ENCODE measurements around the gene GPRIN1.

GPRIN1 gene

DNA sequence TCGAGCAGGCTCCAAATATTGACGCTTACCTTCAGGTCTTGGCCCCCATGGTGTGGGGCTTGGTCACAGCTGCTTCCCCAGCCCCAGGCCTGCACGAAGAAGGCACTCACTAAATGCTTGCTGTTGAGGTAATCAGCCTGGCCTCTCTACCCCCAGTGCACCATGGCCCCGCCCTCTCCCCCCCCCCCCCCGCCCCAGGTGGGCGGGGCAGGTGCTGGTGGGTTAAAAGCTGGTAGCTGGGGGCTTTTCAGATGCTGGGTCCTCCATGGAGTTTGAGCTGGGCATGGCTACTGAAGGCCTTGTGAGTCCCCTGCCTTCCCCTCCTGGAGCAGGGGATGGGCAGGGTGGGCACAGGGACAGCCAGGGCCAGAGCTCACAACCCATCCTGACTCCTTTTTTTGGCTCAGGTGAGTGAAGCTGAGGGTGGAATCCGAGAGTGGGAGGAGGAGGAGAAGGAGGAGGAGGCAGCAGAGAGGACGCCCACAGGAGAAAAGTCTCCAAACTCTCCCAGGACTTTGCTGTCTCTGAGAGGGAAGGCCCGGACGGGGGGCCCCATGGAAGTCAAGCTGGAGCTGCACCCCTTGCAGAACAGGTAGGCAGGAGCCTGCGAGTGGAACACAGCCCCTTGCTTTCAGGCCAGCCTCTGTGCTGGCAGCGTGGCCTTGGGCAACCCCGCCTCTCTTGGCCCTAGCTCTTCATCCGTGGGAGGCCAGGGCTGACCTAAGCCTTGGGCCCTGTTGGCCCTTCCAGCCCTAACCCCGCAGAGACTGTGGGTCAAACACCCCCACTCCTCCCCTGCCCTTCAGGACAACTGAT lies 32.9 kb upstream of the GPRIN1 start:
- no peak for FAIRE-seq

DNA sequence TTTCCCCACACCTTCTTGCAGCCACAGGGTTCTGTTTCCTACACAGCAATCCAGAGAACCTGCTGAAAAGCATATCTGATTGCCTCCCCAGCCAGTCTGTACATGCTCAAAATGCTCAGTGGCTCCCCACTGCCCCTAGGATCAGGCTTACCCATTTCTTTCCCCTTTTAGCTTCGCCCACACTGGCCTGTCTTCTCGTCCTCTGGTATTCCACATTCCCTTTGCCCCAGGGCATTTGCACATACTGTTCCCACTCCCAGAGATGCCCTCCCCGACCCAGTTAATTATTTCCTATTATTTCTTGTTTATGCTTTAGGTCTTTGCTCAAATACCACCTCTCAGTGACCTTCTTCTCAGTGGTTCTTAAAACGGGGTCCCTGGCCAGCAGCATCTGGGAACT lies 30.7 kb upstream of the GPRIN1 start:
- no peak for FAIRE-seq

DNA sequence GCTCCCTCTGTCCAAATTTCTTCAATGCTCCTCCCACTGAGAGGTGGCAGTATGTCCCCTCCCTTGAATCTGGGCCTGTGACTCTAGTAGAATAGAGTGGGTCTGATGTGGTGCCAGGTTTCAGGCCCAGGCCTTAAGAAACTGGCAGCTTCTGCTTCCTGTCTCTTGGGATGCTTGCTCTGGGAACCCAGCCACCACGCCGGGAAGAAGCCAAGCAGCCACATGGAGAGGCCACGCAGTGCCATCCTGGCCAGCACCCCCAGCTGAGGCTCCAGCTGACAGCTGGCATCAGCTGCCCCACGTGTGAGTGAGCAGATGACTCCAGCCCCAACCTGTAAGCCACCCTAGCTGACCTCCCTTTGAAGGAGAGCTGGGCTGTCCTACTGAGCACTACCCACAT lies 30.0 kb upstream of the GPRIN1 start:
- FAIRE-seq, result no peak

DNA sequence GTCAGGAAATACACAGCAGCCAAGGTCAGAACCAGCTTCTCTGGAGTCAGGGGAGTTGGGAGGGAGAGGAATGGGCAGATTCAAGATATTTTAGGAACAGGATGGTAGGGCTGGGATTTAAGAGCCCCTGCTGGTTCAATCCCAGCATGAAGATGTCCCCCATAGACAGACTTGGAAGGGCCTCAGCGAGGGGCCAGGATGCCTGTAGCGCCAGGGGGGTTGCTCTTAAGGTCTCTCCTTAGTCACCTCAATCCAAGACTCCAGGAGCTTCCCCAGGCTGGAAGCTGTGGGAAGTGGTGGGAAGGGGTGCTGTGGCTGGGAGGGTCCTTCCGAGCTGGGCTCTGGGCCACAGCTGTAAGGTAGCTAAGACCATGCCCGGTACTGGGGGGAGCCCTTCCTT lies 29.3 kb upstream of the GPRIN1 start:
- no peak for FAIRE-seq

DNA sequence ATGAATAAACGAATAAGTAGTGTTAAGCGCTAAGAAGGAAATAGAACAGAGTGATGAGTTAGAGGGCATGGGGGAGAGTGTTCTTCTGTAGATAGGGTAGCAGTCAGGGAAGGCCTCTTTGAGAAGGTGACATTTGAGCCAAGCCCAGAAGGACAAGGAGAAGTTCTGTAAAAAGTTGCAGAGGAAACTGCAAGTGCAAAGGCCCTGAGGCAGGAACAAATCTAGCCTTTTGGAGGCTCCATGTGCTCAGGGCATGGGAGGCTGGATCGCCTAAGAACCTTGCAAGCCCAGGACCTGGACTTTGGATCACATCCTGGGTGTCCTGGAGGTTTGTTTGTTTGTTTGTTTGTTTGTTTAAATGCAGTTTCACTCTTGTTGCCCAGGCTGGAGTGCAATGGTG lies 28.5 kb upstream of the GPRIN1 start:
- no peak for FAIRE-seq

DNA sequence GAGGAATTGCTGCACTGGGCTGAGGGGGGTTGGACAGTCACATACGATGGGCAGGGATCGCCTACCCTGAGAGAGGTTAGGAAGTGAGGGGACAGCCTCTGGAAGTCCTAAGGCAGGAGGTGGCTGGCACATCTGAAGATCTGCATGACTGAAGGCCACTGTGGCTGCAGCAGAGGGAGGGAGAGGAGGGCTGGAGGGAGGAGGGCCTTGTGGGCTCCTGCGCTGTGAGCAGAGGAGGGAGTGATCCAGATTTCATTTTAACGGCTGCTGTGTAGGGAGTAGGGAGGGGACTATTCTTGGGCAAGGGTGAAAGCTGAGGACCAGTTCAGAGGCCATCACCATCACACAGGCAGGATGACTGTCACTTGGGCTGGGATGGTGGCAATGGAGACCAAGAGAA lies 27.6 kb upstream of the GPRIN1 start:
- no peak for FAIRE-seq

DNA sequence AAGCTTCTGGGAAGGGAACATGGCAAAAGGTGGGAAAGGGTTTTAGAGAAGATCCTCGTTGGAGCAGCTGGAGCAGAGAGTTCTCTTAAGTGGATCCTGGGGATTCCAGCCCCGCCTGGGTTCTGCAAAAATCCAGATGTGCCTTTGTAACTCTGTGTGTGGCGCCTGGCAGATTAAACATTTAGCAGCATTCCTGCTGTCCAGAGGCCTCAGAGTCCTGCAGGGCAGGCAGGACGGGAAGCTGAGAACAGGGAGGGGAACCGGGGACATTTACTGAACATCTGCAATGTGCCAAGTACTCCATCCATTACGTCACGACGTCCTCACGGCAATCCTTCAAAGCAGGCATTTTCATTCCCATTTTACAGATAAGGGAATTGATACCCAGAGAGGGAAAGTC lies 26.5 kb upstream of the GPRIN1 start:
- FAIRE-seq, result no peak

DNA sequence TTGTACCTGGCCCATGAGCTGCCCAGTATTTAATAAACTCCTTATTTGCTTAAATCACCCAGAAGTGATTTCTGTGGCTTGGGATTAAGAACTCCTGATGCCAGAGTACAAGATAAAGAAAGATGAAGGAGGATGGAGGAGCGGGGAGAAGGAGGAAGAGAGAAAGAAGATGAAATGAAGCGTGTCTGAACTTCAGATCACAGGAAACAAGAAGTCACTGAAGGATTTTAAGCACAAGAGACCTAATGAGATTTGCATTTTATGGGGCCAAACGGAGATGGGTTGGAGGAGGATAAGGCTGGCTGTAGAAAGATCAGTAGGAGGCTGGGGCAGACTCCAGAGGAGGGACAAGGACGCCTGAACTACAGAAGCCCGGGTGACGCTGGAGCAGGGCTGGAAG lies 23.6 kb upstream of the GPRIN1 start:
- FAIRE-seq, result no peak

DNA sequence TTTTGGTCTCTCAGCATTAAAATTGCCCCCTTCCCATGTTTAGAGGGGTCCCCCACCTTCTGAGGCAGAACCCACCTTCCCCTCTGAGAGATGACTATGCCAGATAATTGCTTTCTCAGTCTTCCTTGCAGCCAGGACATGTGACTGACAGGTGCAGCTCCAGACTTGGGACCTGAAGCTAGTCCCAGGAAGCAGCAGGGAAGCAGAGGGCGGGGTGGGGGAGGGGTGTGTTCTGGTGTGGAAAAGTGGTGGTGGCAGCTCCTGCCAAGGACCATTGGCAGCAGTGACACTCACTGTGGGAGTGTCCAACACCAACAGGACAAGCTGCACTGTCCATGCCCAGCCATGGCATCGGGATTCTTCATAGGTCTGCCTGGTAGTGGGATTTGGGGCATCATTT lies 22.8 kb upstream of the GPRIN1 start:
- no peak for FAIRE-seq

DNA sequence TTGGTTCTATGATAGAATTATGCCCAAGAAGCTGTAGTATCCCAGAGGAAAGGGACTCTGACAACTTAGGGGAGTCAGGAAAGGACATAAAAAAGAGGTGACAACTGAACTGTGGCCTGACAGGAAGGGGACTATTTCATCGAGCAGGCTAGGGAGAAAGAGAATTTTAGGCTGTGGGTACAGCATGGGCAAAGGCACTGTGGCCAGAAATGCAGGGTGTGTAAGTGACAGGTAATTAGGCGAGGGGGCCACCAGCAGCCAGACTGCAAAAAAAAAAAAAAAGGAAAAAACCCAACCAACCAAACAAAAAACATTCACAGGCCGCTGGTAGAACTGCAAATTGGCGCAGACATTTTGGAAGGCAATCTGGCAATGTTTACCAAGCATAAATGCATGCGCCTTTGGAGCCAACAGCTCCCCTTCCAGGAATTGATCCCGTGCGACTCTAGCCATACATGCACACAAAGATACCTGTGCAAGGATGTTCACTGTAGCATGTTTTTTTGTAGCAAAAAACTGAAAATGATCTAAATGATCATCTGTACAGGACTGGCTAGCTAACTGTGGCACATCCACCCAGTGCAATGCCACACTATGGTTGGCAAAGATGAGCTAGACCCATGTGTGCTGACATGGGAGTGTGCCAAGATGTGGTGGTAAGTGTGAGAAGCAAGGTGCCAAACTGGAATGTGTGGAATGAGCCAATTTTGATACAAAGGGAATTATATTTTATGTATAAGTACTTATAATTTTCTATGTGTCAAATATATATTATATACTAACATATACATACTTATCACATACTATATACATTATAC lies 21.6 kb upstream of the GPRIN1 start:
- no peak for FAIRE-seq

DNA sequence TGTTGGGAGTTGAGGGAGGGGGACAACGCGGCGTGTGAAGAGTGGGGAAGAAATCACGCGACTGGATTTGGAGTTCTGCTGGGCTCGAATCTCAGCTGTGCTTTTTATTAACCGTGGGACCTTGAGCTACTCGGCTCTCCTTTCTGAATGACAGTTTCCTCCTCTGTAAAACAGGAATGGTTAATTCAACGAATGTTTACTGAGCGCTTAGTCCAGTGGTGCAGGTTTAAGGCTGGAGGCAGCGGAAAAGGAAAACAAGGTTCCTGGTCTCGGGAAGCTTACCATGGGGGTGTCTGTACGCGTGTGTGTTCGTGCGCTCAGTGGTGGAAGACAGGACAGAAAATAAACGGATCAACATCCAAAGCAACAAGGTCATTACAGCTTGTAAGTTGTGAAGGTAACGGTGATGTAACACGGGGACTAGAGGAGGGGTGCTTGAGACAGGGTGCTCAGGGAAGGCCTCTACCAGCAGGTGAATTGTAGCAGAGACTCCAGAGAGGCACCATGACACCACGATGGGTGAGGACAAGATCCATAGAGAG lies 20.8 kb upstream of the GPRIN1 start:
- no peak for FAIRE-seq

DNA sequence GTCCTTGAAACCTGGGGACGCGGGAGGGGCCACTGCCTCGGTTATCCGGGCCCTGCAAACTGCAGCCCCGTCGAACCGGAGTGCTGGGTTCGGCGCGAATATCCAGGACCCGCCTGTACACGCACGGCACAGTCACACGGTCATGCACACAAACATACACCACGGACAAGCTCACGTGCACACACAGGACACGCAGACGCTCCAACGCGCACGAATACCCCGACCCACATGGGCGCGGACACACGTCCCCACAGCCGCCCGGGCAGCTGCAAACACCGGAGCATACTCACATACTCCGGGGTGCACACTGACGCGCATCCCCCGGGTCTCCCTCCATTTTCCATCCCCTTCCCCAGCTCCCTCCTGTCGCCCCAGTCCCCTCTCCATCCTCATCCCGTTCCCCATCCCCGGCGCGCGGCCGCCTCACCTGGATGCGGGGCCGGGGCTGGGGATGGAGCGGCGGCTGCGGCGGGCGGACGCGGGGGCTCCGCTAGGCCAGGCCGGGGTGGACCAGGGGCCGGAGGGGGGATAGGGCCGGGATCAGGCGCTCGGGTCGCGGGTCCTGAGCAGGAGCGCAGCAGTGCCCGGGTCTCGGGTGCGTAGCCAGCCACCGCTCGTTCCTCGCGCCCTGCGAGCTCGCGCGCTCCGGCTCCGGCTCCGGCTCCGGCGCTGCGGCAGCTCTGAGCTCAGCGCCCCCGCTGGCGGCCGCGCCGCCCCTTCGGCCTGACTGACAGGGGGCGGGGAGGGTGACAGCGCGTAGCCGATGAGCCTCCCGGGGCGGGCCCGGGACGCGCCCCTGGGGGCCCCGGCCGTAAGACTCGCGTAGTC lies 20.1 kb upstream of the GPRIN1 start, which contains the start of the genes EIF4E1B and SNCB:
Gene EIF4E1B, plus strand, starts transcription at position 823 of the 828 bp plus-strand sequence. CDS start 12,113 bp downstream, outside the sequence.
Gene SNCB, minus strand, starts transcription at position 682 of the 828 bp plus-strand sequence. CDS start 880 bp downstream, outside the sequence.
- FAIRE-seq, result no peak

DNA sequence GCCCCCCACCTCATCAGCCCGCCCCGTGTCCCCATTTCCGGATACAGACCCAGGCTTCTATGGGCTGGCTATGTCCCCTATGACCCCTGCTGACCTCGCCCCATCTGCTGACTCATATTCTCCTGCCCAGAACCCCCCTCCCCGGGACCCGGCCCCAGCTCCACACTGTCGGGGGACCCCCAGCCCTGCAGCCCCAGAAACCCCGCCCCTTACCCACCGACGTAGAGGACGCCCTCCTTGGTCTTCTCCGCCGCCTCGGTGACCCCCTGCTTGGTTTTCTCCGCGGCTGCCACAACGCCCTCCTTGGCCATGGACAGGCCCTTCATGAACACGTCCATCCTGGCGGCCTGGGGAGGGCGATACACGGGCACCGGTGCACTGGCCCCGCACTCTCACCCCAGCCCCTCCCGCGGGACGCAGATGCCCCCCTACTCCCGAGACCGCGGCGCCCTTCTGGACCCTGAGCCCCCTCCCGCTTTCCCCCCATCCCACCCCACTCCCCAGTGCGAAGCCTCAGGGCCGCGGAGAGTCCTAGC lies 19.4 kb upstream of the GPRIN1 start:
- no peak for FAIRE-seq

DNA sequence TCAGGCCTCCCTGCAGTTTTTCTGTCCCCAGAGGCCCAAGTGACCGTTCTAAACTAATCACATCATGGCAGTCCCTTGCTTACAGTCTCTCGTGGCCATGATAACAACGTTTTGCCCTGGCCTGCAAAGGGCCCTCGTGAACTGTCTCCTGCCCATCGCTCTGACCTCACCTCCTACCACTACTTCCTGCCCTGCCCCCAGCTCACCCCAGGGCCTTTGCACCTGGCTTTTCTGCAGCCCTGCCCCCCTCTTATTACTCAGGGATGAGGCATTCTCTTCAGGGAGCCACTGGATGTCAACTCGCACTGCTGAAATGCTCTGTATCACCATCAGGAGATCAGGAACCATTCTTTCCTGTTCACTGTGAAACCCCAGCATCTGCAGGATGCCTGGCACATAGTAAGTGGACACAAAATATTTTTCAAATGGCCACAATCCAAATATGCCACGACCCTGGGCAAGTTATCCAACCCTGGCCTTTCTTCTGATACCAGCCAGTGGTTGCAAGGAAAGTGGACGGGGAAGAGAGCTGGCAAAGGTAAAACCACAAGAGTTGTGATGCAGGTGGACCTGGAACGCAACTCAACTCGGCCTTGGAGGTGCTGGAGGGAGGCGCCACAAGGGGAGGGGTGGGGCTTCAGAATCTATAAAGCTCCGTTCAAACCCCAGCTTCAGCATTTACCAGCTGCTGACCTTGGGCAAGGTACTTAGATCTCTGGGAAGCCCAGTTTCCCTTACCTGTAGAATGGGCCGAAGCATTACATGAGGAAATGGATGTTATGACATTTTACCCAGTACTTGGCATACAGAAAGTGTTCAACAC lies 18.7 kb upstream of the GPRIN1 start:
- FAIRE-seq, result no peak

DNA sequence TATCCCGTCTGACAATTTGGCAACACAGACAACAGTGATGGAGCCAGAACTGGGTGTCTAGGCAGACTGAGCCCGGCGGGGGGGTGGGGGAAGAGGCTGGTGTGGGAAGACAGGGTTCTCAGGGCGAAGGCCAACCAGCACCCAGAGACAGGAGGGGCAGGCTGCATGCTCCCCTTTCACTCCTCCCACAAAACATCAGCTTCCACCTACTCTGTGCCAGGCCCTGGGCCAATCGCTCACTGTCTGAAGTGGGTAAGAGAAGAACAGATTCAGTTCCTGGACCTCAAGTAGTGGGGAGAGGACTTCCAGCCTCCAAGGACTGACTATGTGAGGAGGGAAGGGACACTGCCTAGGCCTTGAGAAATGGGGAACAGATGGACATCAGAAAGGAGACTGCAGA lies 17.6 kb upstream of the GPRIN1 start:
- FAIRE-seq, result no peak

DNA sequence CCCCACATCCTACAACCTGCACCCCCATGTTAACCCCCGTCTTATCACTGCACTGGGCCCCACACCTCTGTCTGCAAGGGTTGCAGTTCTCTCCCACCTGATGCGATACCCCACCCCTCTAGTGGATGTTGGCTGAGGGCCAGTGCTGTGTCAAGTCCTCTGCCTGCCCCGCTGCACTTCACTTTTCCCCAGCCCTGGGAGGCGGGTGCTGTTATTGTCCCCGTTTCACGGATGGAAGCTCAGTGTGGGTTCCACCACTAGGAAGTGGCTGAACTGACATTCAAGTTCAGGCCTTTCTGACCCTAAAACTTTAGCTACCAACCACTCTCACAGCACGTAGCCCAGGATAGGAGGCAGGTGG lies 16.9 kb upstream of the GPRIN1 start:
- FAIRE-seq, result no peak

DNA sequence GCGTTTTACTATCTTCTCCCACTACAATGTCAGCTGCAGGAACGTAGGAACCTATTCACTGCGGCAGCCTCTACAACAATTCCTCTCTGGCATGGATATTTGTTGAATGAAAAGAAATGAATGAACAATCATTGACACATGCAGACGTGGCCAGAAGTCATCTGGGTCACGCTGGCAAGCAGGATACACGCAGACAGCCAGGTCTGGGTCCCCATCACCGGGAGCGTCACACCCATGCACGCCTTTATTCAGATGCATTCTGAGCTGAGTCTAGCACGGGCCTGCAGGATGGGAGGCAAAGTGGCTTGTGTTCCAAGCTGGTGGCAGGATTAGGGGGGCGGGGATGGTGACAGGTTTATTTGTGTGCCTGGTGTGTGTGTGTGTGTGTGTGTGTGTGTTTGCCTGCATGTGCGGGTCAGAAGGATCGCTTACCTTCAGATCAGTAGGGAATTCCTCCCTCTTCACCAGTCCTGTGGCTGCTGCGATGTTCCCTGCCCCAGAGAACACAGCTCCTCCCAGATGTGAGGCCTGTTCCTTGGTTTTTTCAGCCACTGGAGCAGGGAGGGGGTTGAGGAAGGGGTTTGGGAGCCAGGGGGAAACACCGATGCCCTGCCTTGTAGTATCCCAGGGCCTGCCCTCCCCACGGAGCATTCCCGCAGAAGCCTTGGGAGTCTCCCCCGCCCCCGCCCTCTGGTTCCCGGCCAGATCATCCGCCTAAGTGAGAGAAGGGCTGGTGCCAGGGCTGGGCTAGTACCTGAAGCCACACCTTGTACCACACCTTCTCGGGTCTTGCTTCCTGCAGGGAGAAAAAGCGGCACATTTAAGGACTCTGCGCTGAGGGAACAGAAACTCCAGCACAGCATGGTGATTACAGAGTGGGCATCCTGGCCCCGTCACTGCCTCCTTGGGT lies 16.3 kb upstream of the GPRIN1 start:
- no peak for FAIRE-seq

DNA sequence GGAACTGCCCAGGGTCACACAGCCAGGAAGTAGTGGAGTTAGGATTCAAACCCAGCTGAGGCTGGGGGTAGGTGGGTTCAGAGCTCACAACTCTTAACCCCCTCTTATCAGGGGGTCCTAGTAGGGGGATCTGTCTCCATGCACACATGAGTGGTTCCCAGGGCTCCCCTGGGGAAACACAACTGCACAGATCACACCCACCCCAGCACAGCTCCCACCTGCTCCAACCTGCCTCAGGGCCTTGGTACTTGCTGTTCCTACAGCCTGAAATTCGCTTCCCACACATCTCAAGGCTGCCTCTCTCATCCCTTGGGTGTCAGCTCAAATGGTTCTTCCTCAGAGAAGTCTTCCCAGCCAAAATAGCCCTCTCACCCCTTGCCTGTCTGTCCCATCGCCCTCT lies 15.6 kb upstream of the GPRIN1 start:
- FAIRE-seq, result no peak

DNA sequence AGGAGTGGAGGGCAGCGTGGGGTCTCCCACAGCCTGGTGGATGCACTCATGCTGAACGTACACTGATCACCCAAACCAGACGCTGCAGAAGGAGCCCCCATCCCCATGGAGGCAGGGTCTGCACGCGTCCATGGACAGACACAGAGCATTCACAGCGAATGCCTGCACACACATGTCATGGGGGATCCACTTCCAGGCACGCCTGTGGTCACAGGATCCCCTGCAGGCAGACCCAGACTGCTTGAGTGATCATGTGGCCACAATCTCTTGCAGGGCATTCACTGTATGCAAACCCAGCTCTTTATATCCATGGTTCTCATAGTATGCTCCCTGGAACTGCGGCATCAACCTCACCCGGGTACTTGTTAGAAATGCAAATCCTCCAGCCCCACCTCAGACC lies 15.0 kb upstream of the GPRIN1 start:
- FAIRE-seq, result no peak

DNA sequence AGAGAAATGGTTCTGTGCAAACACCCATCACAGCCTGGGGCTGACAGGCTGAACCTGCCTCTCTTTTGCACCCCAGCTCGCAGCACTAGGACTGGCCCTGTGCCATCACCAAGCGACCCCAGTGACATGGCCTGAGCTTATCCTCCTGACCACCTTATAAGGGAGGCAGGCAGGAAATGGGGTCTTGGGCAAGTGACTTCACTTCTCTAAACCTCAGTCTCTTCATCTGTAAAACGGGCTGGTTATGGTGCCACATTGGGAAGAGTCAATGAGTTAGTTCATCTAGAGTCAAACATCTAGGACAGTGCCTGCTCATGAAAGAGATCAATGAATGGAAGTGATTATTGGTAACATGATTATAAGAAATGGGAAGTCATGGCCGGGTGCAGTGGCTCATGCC lies 14.2 kb upstream of the GPRIN1 start:
- no peak for FAIRE-seq

DNA sequence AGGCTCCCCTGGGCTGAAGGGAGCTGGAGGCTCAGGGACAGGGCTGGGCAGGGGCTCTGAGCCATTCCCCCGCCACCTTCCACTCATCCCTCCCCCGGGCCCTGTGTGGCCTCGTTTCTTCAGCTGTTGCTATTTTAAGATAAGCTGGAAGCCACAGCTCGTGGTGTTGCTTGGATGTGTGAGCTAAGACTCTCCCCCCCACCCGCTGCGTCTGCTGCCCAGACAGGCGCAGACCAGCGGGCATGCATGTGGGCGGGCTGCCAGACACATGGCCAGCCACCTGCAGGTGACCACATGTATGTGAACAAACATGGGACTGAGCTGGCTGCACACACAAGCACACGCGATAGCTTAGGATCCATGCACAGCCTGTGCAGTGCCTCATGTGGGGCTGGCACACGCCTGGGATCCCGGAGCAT lies 11.7 kb upstream of the GPRIN1 start:
- FAIRE-seq, result no peak
